ENCODE measurements around the gene ZNF274.

Gene ZNF274

GRCh38 chr19:58166268-58166667, 16.6 kb upstream of the ZNF274 start:
- TF ChIP-seq CTCF (IDR thresholded peaks at IDR 0.05): no peak
- H3K9me3 ChIP-seq (ENCODE audit: control insufficient read depth, low read length): peaks cover 4% of the 10 kb centered on the region

GRCh38 chr19:58166708-58167280, 16.1 kb upstream of the ZNF274 start:
- H3K4me2 ChIP-seq (ENCODE audit: low read length): no peak overlapping the region
- no peaks in the 10 kb centered on the region for H3K36me3 ChIP-seq (ENCODE audit: control insufficient read depth, insufficient read depth, low read length)
- H2AFZ ChIP-seq: no peak overlapping the region
- H3K9me3 ChIP-seq (ENCODE audit: control insufficient read depth, low read length): peaks cover 4% of the 10 kb centered on the region
- H3K27ac ChIP-seq: no peak overlapping the region
- no peaks in the 10 kb centered on the region for H3K4me1 ChIP-seq
- H3K4me3 ChIP-seq (ENCODE audit: low read depth, low read length): no peak overlapping the region
- TF ChIP-seq CTCF (IDR thresholded peaks at IDR 0.05): no peak
- H3K9ac ChIP-seq: no peak overlapping the region
- no peaks in the 10 kb centered on the region for H3K27me3 ChIP-seq (ENCODE audit: control insufficient read depth, insufficient read depth, low read length)
- H3K79me2 ChIP-seq: no peaks in the 10 kb centered on the region

More at GRCh38 chr19:58166268-58166667, 16.6 kb upstream of the ZNF274 start:
- H3K27ac ChIP-seq: no peak overlapping the region
- H3K4me3 ChIP-seq (ENCODE audit: low read depth, low read length): no peak overlapping the region
- H3K79me2 ChIP-seq: no peaks in the 10 kb centered on the region
- no peak overlapping the region for H3K9ac ChIP-seq
- H3K4me1 ChIP-seq: no peaks in the 10 kb centered on the region
- H3K36me3 ChIP-seq (ENCODE audit: control insufficient read depth, insufficient read depth, low read length): no peaks in the 10 kb centered on the region
- H3K27me3 ChIP-seq (ENCODE audit: control insufficient read depth, insufficient read depth, low read length): no peaks in the 10 kb centered on the region
- H3K4me2 ChIP-seq (ENCODE audit: low read length): no peak overlapping the region
- no peak overlapping the region for H2AFZ ChIP-seq

GRCh38 chr19:58170860-58171259, 12.0 kb upstream of the ZNF274 start:
- H3K36me3 ChIP-seq (ENCODE audit: control insufficient read depth, insufficient read depth, low read length): no peaks in the 10 kb centered on the region
- no peak overlapping the region for H3K4me2 ChIP-seq (ENCODE audit: low read length)
- no peak overlapping the region for H3K9ac ChIP-seq
- no peak overlapping the region for H3K27ac ChIP-seq
- no peak overlapping the region for H3K4me3 ChIP-seq (ENCODE audit: low read depth, low read length)
- no peaks in the 10 kb centered on the region for H3K27me3 ChIP-seq (ENCODE audit: control insufficient read depth, insufficient read depth, low read length)
- peaks cover 1% of the 10 kb centered on the region for H3K9me3 ChIP-seq (ENCODE audit: control insufficient read depth, low read length)
- H3K4me1 ChIP-seq: no peaks in the 10 kb centered on the region
- TF ChIP-seq CTCF (IDR thresholded peaks at IDR 0.05): no peak
- H2AFZ ChIP-seq: no peak overlapping the region
- H3K79me2 ChIP-seq: peaks cover 2% of the 10 kb centered on the region

- Histone ChIP-seq H3K9ac (no peak overlapping the region), H3K27ac (peak overlapping the region; percentile 98), H3K4me1 (peaks cover 10% of the 10 kb centered on the region), H3K4me2 (ENCODE audit: low read length) (peak overlapping the region; percentile 88), H3K4me3 (ENCODE audit: low read depth, low read length) (peak overlapping the region; percentile 98), H3K36me3 (ENCODE audit: control insufficient read depth, insufficient read depth, low read length) (peaks cover 3% of the 10 kb centered on the region), H2AFZ (peak overlapping the region; percentile 94), H3K27me3 (ENCODE audit: control insufficient read depth, insufficient read depth, low read length) (no peaks in the 10 kb centered on the region), H3K79me2 (peaks cover 8% of the 10 kb centered on the region), H3K9me3 (ENCODE audit: control insufficient read depth, low read length) (peaks cover 4% of the 10 kb centered on the region)
- peak; percentile 84 for TF ChIP-seq CTCF (IDR thresholded peaks at IDR 0.05)
Observed at GRCh38 chr19:58181902-58182576, 822 bp upstream of the ZNF274 start.
